RPMI7951 (cell line): Measurements from ENCODE around the gene GRK3. TPM values are rescaled to one million over a fixed set of nuclear protein-coding genes. Genes with fewer than 3 reads are reported as not detected.
"Not testable (repeated sequence)": the region's sequence is repeated elsewhere in the genome, so short reads cannot be mapped to it uniquely, and the experiment has no call there.

Experiments used
- DNase-seq: peaks from one replicate; pipeline ENCODE4 v3.0.0-alpha.2; 2012; ENCODE audit warnings: low read depth
- total RNA-seq: library from RNA; depleted of rRNA; stranded (reverse); fragments of >200 nt; shearing (Covaris generic); gene quantifications from 2 replicates; pipeline ENCODE4 v1.2.3, GENCODE V29; 2014; rRNA removed

GRK3 gene
- 1.1 and 1.2 TPM in 2 replicates for total RNA-seq

GRCh38 chr22:25564320-25564978 is at the start of gene GRK3:
GRK3 (plus strand) TSS chr22:25564675; CDS start chr22:25565041, 366 bp downstream.
- DNase-seq: peak; percentile 44

- DNase-seq: no peak
These were observed 46.3 kb upstream of the GRK3 start for GRCh38 chr22:25518000-25518663.

GRCh38 chr22:25525376-25525775 is 39.1 kb upstream of the GRK3 start:
- no peak for DNase-seq

- not testable (repeated sequence) for DNase-seq
These were observed 38.5 kb upstream of the GRK3 start for GRCh38 chr22:25525804-25526584.

GRCh38 chr22:25527016-25527415 is 37.5 kb upstream of the GRK3 start:
- peak; percentile 23 for DNase-seq

GRCh38 chr22:25528068-25528467 is 36.4 kb upstream of the GRK3 start:
- DNase-seq: not testable (repeated sequence)

- not testable (repeated sequence) for DNase-seq
These were observed 35.4 kb upstream of the GRK3 start for GRCh38 chr22:25529059-25529458.

- DNase-seq: not testable (repeated sequence)
These were observed 34.8 kb upstream of the GRK3 start for GRCh38 chr22:25529541-25530137.

- not testable (repeated sequence) for DNase-seq
These were observed 32.8 kb upstream of the GRK3 start for GRCh38 chr22:25531677-25532076.

- DNase-seq: no peak
These were observed 29.8 kb upstream of the GRK3 start for GRCh38 chr22:25534724-25535123.

- no peak for DNase-seq
These were observed 27.9 kb upstream of the GRK3 start for GRCh38 chr22:25536589-25536988.

- DNase-seq: no peak
These were observed 24.1 kb upstream of the GRK3 start for GRCh38 chr22:25540166-25540907.

- DNase-seq: no peak
These were observed 23.4 kb upstream of the GRK3 start for GRCh38 chr22:25540908-25541660.

- no peak for DNase-seq
These were observed 22.3 kb upstream of the GRK3 start for GRCh38 chr22:25542191-25542590.

- DNase-seq: no peak
These were observed 21.6 kb upstream of the GRK3 start for GRCh38 chr22:25542720-25543402.

GRCh38 chr22:25545146-25545545 is 19.3 kb upstream of the GRK3 start:
- no peak for DNase-seq

- no peak for DNase-seq
These were observed 18.8 kb upstream of the GRK3 start for GRCh38 chr22:25545672-25546071.

GRCh38 chr22:25546242-25546641 is 18.2 kb upstream of the GRK3 start:
- no peak for DNase-seq

- DNase-seq: no peak
These were observed 17.7 kb upstream of the GRK3 start for GRCh38 chr22:25546751-25547150.

GRCh38 chr22:25548866-25549464 is 15.5 kb upstream of the GRK3 start:
- no peak for DNase-seq
